ENCODE measurements around the gene L3MBTL2.
"Not testable (repeated sequence)": the region's sequence is repeated elsewhere in the genome, so short reads cannot be mapped to it uniquely, and the experiment has no call there.

The L3MBTL2 gene

GRCh38 chr22:41204992-41205900 is at the start of gene L3MBTL2:
Gene L3MBTL2 (plus strand): TSS chr22:41205312. CDS start chr22:41205363, 51 bp downstream.
- peak; percentile 99 for DNase-seq (ENCODE audit: low spot score)

GRCh38 chr22:41157083-41157482 is 48.0 kb upstream of the L3MBTL2 start:
- no peak for DNase-seq (ENCODE audit: low spot score)

- no peak for DNase-seq (ENCODE audit: low spot score)
Measured at GRCh38 chr22:41169157-41169556, 36.0 kb upstream of the L3MBTL2 start.

GRCh38 chr22:41171996-41172395 is 33.1 kb upstream of the L3MBTL2 start:
- no peak for DNase-seq (ENCODE audit: low spot score)

GRCh38 chr22:41175546-41175945 is 29.6 kb upstream of the L3MBTL2 start:
- no peak for DNase-seq (ENCODE audit: low spot score)

GRCh38 chr22:41177040-41177621 is 28.0 kb upstream of the L3MBTL2 start:
- no peak for DNase-seq (ENCODE audit: low spot score)

GRCh38 chr22:41177622-41178424 is 27.3 kb upstream of the L3MBTL2 start:
- DNase-seq (ENCODE audit: low spot score), result no peak

GRCh38 chr22:41178425-41178975 is 26.6 kb upstream of the L3MBTL2 start:
- DNase-seq (ENCODE audit: low spot score), result no peak

GRCh38 chr22:41180362-41180761 is 24.8 kb upstream of the L3MBTL2 start:
- not testable (repeated sequence) for DNase-seq (ENCODE audit: low spot score)

GRCh38 chr22:41180926-41181325 is 24.2 kb upstream of the L3MBTL2 start:
- DNase-seq (ENCODE audit: low spot score), result no peak

- no peak for DNase-seq (ENCODE audit: low spot score)
Measured at GRCh38 chr22:41181349-41182241, 23.5 kb upstream of the L3MBTL2 start.

GRCh38 chr22:41184679-41185078 is 20.4 kb upstream of the L3MBTL2 start:
- DNase-seq (ENCODE audit: low spot score), result no peak

GRCh38 chr22:41191467-41191866 is 13.6 kb upstream of the L3MBTL2 start:
- DNase-seq (ENCODE audit: low spot score), result no peak

- no peak for DNase-seq (ENCODE audit: low spot score)
Measured at GRCh38 chr22:41193829-41194228, 11.3 kb upstream of the L3MBTL2 start.

- DNase-seq (ENCODE audit: low spot score), result peak; percentile 94
Measured at GRCh38 chr22:41197038-41197972, 7.8 kb upstream of the L3MBTL2 start.

GRCh38 chr22:41198027-41198580 is 7.0 kb upstream of the L3MBTL2 start:
- no peak for DNase-seq (ENCODE audit: low spot score)

- DNase-seq (ENCODE audit: low spot score), result no peak
Measured at GRCh38 chr22:41201141-41201540, 4.0 kb upstream of the L3MBTL2 start.

GRCh38 chr22:41203118-41203517 is 2.0 kb upstream of the L3MBTL2 start:
- DNase-seq (ENCODE audit: low spot score), result no peak

- DNase-seq (ENCODE audit: low spot score), result no peak
Measured at GRCh38 chr22:41204066-41204465, 1.0 kb upstream of the L3MBTL2 start.

GRCh38 chr22:41206719-41207118 is 1.6 kb downstream of the L3MBTL2 start:
- DNase-seq (ENCODE audit: low spot score), result peak; percentile 66

All from germinal center (tissue), 1 donor.